Ascending aorta (tissue), 2 donors: Measurements from ENCODE around the gene PNPLA6. TPM values are rescaled to one million over a fixed set of nuclear protein-coding genes. Genes with fewer than 3 reads are reported as not detected.

Experiments used
- DNase-seq, 2 donors: peaks; one replicate each; pipeline ENCODE4 v3.0.0-alpha.2; 2019; ENCODE audit warnings: low spot score in 2 of 2
- H3K27ac ChIP-seq, 2 donors: fragments of 200-600 bp; sonication (generic); one replicate each; pipeline ENCODE4 v1.5.1; 2016 to 2017; ENCODE audit warnings: mild to moderate bottlenecking in 1 of 2
- H3K27me3 ChIP-seq: fragments of 200-600 bp; sonication (generic); one replicate; pipeline ENCODE4 v1.5.1; 2017
- H3K36me3 ChIP-seq, 2 donors: fragments of 200-600 bp; sonication (generic); one replicate each; pipeline ENCODE4 v1.5.1; 2016
- H3K4me1 ChIP-seq, 2 donors: fragments of 200-600 bp; sonication (generic); one replicate each; pipeline ENCODE4 v1.5.1; 2016 to 2017; ENCODE audit warnings: mild to moderate bottlenecking in 1 of 2
- H3K4me3 ChIP-seq, 2 donors: fragments of 200-600 bp; sonication (generic); one replicate each; pipeline ENCODE4 v1.5.1; 2016 to 2017; ENCODE audit warnings: mild to moderate bottlenecking in 1 of 2
- H3K9me3 ChIP-seq, 2 donors: fragments of 200-600 bp; sonication (generic); one replicate each; pipeline ENCODE4 v1.5.1; 2016
- CTCF ChIP-seq, 3 experiments: fragments of 200-600 bp in 2 of 3; fragments of 450-650 bp in 1 of 3; sonication (generic) in 2 of 3; IDR thresholded peaks; one replicate each; pipeline ENCODE4 v1.5.1; 2016 to 2019; ENCODE audit warnings: antibody characterized with exemption in 3 of 3, mild to moderate bottlenecking in 1 of 3, moderate library complexity in 1 of 3
- intact Hi-C: fragments of 100-400 bp; cut with DNase I; formaldehyde crosslinking; loops from one replicate; pipeline ENCODE4 v1.15.1; 2023
- total RNA-seq: library from RNA; depleted of rRNA; stranded (reverse); fragments of >200 nt; gene quantifications from one replicate; pipeline ENCODE4 v1.1.0, GENCODE V29; 2016

The PNPLA6 gene
- total RNA-seq, 1 donor from 2014 or later = 190 TPM

GRCh38 chr19:7526059-7526929 is 9.2 kb upstream of the PNPLA6 start:
- H3K9me3 ChIP-seq = no peaks in the 10 kb centered on the region
- H3K27ac ChIP-seq = no peak overlapping the region
- H3K36me3 ChIP-seq = peaks cover 27 to 40% of the 10 kb centered on the region in 2 donors
- H3K27me3 ChIP-seq = no peaks in the 10 kb centered on the region
- no peak for DNase-seq
- no peak overlapping the region for H3K4me3 ChIP-seq
- intact Hi-C loops = no loop called here
- peaks cover 8 to 18% of the 10 kb centered on the region in 2 donors for H3K4me1 ChIP-seq
- TF ChIP-seq CTCF (IDR thresholded peaks at IDR 0.05) = no peak

- peaks cover 27 to 40% of the 10 kb centered on the region in 2 donors for H3K36me3 ChIP-seq
These were observed 7.9 kb upstream of the PNPLA6 start for GRCh38 chr19:7527516-7528191.

GRCh38 chr19:7528192-7528519 is 7.4 kb upstream of the PNPLA6 start:
- H3K27ac ChIP-seq = no peak overlapping the region
- no peak overlapping the region for H3K4me3 ChIP-seq
- H3K4me1 ChIP-seq = peaks cover 5 to 7% of the 10 kb centered on the region in 2 donors
- H3K9me3 ChIP-seq = no peaks in the 10 kb centered on the region
- H3K36me3 ChIP-seq = peaks cover 27 to 40% of the 10 kb centered on the region in 2 donors
- intact Hi-C loops = no loop called here
- TF ChIP-seq CTCF (IDR thresholded peaks at IDR 0.05) = no peak
- no peaks in the 10 kb centered on the region for H3K27me3 ChIP-seq
- no peak for DNase-seq

More at GRCh38 chr19:7527516-7528191, 7.9 kb upstream of the PNPLA6 start:
- intact Hi-C loops = no loop called here
- Histone ChIP-seq H3K27me3 (no peaks in the 10 kb centered on the region), H3K9me3 (no peaks in the 10 kb centered on the region), H3K4me1 (peaks cover 8 to 11% of the 10 kb centered on the region in 2 donors), H3K27ac (no peak overlapping the region), H3K4me3 (no peak overlapping the region)
- no peak for DNase-seq
- no peak for TF ChIP-seq CTCF (IDR thresholded peaks at IDR 0.05)

- intact Hi-C loops = no loop called here
- peaks cover 27 to 40% of the 10 kb centered on the region in 2 donors for H3K36me3 ChIP-seq
- no peak overlapping the region for H3K4me3 ChIP-seq
These were observed 6.8 kb upstream of the PNPLA6 start for GRCh38 chr19:7528522-7529245.

More at GRCh38 chr19:7528522-7529245, 6.8 kb upstream of the PNPLA6 start:
- no peak for DNase-seq
- Histone ChIP-seq H3K4me1 (peaks cover 0 to 7% of the 10 kb centered on the region in 2 donors), H3K9me3 (no peaks in the 10 kb centered on the region), H3K27ac (no peak overlapping the region), H3K27me3 (no peaks in the 10 kb centered on the region)
- no peak for TF ChIP-seq CTCF (IDR thresholded peaks at IDR 0.05)
